GM18498 (cell line): ENCODE data around the gene NSUN5.
"Not testable (repeated sequence)": the region's sequence is repeated elsewhere in the genome, so short reads cannot be mapped to it uniquely, and the experiment has no call there.

Experiments
- ATAC-seq: cut with Tn5 transposase; IDR thresholded peaks from one replicate; pipeline ENCODE4 v1.9.1; 2021; ENCODE audit warnings: mild to moderate bottlenecking, moderate library complexity; ENCODE audit not compliant: unreplicated experiment

NSUN5 gene

DNA sequence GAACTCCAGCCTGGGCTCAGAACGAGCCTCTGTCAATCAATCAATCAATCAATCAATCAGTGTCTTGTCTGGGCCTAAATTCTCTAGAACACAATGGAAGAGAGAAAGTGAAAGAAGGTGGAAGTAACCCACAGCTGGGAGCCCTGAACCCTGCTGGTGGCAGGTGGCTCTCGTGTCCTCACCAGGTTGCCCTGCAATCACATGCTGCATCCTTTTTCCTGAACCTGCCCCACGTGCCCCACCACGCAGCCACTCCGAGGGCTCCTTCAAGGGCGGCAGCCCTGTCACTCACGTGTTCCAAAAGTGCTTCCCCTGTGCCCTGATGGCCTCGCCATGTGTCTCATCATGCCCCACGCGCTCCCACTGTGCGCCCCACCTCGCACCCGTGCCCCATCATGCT, 18.8 kb upstream of the NSUN5 start:
- ATAC-seq, result not testable (repeated sequence)

DNA sequence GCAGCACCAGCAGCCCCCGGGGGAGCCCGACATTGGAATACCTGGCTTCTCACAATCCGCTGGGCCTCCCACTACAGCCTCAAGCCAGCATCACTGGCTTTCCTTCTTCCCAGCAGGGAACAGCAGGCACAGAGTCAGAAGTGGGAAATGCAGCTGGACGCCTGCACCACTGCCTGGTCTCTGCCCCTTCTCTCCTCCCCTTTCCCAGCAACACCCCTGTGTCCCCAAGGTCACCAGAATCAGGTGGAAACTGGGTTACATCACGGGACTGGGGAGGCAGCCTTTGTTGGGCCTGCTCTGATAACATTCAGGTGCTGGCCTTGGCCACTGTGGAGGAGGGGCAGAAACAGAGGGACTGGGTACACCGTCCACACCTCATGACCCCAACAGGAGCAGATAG, 16.8 kb upstream of the NSUN5 start:
- not testable (repeated sequence) for ATAC-seq

DNA sequence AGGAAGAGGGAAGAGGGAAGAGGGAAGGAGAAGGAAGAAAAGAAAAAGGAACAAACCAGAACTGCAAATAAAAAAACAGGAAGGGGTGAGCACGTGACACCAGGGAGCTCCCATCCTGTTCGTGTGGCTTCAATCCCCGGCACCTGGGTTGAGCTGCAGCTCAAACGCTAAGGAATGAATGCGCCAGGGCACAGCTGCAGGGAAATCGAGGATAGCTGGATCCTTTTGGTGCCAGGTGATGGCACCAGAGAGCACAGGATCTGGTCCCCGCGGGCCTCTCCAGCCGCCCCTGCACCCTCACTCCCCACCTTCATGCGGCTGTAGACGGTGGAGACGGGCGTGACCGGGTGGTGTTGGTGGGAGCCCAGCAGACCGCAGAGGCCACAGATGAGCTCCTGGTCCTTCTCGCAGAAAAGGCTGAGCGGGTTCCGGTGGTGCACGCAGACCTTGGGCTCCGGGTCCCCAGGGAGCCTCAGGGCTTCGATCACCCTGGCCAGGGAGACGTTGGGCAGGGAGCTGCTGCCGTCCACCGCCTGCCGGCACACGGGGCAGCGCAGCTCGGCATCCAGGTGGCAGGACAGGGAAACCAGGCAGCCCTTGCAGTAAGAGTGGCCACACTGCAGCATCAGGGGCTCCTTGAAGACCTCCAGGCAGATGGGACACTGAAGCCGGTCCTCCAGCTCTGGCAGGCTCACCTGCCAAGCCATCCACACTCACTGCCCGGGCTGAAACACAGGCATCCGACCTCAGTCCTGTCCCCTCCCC, 15.6 kb upstream of the NSUN5 start:
- not testable (repeated sequence) for ATAC-seq

DNA sequence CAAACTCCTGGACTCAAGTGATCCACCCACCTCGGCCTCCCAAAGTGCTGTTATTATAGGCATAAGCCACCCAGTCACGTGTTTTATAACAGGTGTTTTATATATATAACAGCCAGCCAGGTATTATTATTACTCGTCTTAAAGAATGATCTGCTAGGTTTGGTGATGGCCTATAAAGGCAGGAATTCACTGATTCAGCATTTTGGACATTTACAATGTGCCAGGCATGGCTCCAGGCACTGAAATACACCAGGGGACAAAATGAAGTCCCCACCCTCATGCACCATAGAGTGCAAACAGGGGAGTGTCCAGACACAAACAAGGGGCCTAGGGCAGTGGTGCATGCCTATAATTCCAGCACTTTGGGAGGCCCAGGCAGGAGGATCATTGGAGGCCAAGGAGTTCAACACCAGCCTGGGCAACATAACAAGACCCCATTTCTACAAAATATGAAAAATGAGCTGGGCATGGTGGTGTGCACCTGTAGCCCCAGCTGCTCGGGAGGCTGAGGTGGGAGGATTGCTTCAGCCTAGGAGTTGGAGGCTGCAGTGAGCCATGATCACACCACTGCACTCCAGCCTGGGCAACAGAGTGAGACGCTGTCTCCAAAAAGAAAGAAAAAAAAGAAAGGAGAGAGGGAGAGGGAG, 14.9 kb upstream of the NSUN5 start:
- not testable (repeated sequence) for ATAC-seq

DNA sequence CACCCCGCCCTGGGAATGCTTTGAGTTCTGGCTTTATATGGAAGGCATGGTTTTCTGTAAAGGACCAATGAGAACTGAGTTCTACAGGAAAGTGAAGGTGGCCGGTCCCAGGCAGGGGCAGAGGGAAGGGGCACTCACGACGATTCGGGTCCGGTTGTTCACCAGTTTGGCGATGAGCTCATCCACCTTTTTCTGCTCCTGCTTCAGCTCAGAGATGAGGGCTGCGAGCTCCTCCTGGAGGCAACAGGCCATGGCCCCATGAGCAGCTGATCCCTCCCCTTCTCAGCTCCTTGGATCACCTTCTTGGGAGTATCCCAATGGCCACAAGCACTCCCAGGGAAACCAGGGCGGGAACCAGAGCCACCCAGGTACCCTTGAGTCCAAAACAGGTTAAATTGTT, 11.4 kb upstream of the NSUN5 start:
- ATAC-seq, result not testable (repeated sequence)

DNA sequence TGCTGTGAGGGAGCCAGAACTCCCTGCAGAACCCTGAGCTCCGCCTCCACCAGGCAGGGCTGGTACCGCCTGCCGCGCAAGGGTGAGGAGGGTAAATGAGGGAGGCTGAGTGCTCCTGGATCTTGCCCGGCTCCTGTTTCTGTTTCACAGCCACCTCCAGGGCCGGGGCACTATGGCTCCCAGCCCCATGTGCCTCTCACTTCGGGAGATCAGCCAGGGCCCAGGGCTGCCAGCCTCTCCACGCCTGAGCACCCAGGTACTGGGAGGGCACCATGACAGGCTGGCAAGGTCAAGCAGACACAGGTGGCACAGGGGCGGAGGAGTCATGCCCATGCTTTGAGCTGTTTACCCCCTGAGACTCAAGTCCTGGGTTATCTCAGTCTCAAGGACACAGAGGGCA, 10.9 kb upstream of the NSUN5 start:
- not testable (repeated sequence) for ATAC-seq

DNA sequence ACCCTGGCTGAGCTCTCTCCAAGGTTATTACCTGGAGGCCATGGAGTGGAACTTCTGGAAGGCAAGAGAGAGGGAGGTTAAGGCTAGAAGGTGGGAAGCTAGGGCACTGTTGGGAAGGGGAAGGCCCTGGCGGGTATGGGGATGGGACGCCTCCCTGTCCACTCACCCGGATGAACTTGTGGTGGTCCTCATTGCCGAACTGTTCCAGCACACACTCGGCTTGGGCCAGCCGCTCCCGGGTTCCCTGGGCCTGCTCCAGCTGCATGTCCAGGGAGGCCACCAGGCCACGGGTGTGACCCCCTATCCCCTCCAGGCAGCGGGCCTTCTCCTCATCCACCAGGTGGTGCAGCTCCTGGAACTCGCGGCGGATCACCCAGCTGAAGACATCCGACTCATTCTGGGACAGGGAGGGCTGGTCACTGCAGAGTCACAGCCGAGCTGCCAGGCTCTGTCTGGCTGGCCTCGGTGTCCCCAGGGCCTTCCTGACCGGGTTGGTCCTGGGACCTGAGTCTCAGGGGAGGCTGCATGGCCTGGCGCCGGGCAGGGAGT, 10.1 kb upstream of the NSUN5 start:
- not testable (repeated sequence) for ATAC-seq

DNA sequence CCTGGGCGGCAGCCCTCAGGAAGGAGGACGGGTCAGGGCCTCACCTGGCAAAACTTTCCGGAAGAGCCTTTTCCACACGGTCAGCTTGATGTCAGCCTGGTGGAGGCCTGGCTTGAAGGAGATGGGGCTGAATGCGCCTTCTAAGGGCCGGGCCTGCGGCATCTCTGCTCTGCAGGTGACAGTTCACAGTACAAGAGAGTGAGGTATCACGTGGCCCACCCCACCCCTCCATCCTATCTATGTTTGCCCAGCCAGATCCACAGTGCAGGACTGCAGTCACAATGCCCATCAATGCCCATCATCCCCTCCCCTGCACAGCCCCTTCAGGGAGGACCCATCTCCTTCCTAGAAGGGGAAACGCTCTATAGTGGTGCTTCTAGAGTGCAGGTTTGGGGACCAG, 7.9 kb upstream of the NSUN5 start:
- no peak for ATAC-seq

DNA sequence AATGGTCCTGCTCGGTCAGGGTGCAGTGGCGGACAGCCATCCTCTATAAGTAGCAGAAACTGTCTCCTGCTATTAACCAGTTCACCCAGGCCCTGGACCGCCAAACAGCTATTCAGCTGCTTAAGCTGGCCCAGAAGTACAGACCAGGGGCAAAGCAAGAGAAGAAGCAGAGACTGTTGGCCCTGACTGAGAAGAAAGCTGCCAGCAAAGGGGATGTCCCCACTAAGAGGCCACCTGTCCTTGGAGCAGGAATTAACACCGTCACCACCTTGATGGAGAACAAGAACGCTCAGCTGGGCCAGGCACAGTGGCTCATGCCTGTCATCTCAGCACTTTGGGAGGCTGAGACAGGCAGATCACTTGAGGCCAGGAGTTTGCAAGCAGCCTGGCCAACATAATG, 5.6 kb upstream of the NSUN5 start:
- no peak for ATAC-seq

DNA sequence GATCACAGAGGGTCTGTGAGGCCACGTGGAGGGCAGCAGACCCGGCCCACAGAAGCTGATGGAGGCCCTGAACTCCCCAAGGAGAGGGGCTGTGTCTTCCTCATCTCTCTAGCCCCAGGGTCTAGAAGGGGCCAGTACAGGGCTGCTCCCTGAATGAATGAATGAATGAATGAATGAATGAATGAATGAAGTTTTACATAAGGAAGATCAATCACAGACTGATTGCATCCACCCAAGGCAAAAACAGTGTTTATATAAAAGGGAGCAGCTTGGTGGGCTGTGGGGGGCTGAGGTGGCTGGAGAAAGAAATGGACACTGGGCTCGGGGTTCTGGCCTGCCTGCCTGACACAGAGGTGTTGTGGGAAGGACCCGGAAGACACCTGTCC, 4.9 kb upstream of the NSUN5 start:
- ATAC-seq, result no peak

DNA sequence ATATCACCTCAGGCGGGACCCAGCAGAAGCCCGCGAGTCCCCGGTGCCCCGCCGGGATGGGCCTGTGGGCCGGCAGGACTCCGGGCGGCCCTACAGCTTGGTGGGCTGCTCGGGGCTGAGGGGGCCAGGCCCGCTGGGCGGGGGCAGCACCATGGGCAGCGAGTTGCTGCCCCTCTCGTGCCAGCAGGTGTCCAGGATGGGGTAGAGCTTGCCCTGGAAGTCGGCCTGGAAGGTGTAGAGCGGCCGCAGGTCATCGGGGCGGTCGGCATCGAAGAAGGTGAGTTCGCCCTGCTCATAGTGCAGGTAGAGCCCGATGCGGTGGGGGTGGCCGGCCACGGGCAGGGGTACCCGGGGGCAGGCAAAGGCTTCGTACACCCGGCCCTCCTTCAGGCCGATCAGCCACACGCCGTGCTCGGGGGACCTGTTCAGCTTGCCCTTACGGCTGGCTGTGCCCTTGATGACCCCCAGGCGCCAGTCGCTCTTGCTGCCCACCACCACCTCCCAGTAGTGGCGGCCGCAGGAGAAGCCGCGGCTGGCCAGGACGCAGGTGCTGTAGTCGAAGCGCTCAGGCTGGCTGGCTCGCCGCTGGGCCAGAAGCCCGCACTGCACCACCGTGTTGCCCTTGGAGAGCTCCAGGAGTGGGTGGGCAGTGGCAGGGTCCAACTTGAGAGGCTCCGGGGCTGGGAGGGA, 4.3 kb upstream of the NSUN5 start:
- ATAC-seq, result no peak

DNA sequence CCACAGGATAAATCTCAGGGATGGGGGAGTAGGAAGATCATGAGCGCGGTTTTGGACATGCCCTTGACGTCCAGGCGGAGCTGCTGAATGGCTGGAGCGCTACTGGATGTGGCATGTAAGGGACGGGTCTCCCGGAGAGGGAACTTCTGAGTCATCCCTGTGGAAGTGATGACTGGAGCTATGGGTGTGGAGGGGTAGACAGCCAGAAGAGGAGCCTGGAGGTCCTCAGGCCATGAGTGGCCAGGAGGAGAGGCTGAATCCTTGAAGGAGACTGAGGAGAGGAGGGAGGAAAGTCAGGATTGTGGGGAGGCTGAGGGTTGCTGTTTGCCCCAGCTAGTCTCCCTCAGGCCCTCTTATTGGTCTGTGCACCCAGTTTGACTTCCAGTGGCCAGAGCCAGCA, 2.8 kb upstream of the NSUN5 start:
- not testable (repeated sequence) for ATAC-seq

DNA sequence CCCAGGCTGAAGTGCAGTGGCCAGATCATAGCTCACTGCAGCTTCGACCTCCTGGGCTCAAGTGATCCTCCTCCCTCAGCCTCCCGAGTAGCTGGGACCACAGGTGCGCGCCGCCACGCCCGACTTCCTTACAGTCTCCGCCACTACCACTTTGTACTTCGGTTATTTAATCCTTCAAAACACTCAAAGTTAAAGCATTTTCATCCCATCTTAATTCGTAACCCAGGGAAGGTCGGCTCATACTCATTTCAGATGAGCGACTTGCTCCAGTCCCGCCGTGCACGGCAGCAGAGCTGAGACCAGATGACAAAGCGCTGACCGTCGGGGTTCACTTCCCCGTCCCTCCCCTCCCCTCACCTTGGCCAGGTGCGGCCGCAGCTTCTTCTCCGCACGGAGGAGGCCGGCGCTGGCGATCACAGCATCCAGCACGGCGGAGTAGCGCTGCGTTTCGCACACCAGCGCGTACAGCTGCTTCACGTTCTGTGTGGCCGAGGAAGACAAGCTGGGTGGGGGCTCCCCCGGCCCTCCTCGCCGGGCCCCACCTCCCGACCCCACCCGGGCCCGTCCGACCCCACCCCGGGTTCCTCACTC, 457 bp downstream of the NSUN5 start:
- ATAC-seq, result peak; percentile 49

DNA sequence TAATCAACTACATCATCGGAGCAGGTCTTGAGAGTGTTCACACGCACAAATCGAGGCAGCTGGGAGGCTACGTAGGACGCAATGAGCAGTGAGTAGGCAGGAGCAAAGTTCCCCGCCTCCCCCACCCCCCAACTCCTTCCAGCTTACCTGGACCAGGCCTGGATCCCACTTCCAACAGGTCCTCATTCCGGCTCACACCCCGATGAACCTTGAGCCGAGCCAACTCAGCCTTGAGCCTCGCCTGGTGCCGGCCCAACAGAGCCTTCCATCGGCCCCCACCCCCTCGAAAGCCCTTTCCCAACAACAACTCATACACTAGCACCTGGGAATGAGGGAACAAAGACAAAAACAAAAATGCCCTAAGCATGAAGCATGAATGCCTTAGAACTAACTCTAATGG, 1.2 kb downstream of the NSUN5 start:
- ATAC-seq, result no peak

DNA sequence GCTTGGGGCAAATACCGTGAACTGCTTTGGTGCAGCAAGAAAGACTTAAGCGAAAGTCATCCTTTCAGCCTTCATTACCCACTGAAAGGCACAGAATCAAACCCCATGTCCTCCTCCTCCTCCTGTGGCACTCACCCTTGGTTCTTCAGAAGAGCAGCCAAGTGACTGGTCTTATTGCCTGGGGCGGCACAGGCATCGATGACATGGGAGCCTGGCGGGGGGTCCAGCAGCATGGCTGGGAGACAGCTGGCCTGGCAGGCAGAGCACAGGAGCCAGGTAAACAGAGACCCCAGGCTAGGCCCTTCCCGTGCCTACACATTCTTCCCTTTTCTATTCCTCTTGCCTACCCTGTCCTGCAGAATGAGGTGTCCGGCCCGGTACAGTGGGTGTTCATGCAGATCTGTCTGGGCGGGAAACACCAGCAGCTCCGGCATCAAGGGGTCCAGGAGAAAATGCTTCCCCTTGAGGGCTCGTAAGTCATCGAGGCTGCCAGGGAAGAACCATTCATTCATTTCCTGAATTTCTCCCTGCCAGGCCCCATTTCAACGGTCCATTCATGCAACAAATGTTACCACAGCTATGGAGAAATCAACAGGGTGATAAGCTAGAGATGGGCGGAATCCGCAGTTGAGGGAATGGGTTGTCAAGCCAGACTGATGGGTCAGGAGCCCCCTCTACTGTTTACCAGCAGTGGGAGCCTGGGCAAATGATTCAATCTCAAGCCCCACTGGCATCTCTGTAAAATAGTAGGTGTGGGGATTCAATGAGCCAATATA, 3.8 kb downstream of the NSUN5 start:
- not testable (repeated sequence) for ATAC-seq

DNA sequence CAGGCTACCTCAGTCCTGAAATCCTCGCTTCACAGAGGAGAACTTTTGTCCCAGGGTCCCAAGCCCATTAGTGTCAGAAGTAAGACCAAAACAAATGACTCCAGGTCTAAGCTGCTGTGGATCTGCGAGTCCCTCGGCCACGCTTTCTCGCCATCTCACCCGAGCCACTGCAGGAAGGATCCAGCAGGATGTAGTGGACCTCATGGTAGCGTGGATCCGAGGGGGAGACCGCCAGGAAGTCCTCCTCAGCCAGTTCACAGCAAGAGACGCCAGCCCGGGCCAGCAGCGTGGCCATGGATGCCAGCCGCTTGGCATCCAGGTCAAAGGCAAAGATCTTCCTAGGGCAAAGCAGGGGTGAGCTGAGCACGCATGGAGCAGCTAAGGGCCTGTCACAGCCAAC, 4.6 kb downstream of the NSUN5 start:
- ATAC-seq, result no peak

DNA sequence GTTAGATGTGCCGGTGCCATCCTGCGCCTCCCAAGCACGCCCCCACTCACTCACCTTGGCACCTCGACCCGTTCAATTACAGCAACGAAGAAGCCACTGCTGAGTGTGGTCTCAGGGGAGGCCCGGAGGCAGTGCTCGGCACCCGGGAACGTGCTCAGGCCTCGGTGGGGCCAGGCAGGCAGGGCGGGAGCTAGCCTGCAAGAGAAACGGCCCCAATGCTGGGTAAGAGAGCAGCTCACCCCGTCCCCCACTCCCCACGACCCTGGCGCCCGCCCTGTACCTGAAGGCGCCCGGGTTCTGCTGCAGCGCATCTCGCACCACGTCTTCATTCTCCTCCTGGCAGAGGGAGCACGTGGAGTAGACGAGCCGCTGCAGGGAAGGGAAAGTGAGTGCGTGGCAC, 5.1 kb downstream of the NSUN5 start:
- ATAC-seq, result no peak

DNA sequence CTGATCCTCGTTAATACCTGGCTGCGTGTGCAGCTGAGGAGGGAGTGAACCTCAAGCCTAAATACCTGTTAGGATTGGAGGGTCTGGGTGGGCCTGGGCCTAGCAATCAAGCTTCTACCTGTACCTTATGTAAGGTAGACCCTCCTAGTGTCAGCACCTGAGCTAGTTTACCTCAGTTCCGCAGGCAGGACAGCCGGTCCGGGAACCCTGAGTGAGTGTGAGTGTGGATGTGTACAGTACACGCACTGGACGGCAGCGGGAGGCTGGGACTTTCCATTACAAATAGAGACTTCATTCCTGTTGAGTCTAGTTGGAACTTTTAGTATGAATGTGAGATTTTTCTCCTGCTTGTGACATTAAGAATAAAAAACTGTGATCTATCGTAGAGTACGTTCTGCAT, 5.8 kb downstream of the NSUN5 start:
- ATAC-seq, result not testable (repeated sequence)

DNA sequence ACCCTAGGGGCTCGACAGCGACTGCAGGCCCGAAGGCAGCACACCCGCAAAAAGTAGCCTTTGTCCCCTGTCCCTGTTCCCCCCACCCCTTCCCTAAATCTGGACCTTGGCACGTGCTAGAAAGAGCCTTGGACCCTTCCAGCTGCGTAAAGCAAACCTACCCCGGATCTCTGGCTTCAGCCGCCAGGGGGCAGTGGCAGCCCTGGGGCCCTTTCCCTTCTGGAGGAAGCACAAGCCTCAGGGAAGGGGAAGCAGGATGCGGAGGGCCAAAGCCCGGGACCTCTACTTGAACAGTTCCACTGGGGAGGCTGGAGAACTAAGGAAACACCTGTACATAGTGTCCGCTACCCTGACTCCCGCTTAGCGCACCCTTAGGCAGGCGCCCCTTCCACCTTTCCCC, 7.5 kb downstream of the NSUN5 start:
- not testable (repeated sequence) for ATAC-seq

DNA sequence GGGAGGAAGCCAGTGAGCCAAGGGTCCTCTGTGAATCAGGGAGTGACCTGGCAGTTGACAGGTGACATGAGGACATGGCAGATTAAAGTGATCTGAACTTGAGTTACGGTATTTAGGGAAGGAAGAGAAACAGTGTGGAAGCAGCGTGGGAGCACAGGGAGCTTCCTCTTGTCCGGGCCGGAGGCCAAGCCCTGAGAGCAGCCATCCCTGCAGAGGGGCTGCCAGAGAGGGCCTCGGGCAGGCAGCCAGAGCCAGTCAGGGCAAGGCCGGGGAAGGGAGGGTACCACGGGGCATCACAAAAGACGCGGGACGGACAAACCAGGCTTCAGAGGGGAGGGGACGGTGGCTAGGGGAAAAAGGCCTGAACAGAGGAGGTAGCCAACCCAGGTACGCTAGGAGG, 8.8 kb downstream of the NSUN5 start:
- ATAC-seq, result not testable (repeated sequence)

DNA sequence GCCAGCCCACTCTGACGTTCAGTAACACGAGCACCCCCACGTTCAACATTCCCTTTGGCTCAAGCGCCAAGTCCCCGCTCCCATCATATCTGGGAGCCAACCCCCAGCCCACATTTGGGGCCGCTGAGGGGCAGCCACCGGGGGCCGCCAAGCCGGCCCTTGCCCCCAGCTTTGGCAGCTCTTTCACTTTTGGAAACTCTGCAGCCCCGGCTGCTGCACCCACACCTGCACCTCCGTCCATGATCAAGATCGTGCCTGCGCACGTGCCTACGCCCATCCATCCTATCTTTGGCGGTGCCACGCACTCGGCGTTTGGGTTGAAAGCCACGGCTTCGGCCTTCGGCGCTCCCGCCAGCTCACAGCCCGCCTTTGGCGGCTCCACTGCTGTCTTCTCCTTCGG, 10.9 kb downstream of the NSUN5 start:
- not testable (repeated sequence) for ATAC-seq
